GM21367 (cell line): ENCODE results near the gene TEKT3.

Experiments
- ATAC-seq: cut with Tn5 transposase; IDR thresholded peaks from one replicate; pipeline ENCODE4 v1.9.1; 2021; ENCODE audit not compliant: unreplicated experiment

Gene TEKT3

GRCh38 chr17:15350777-15351477 is 9.5 kb upstream of the TEKT3 start:
- ATAC-seq = no peak

GRCh38 chr17:15349119-15349518 is 7.7 kb upstream of the TEKT3 start:
- no peak for ATAC-seq

DNA sequence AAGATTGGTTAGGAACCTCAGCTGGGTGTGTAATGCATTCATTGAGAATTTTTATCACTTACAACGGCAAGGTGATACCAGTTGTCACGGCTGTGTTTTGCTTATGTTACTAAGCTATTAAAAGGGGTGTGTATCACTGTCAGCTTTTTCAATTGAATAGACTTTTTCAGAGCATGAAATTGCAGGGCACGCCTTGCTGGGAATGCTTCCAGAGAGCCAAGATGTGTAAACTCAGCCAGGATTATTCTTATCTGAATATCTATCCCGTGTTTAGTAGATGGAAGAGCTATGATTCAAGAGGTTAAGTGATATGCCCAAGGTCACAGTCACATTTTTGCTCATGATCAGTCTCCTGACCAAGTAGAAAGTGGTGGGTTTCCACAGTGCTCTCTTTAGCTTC is 6.6 kb upstream of the TEKT3 start:
- ATAC-seq = no peak

DNA sequence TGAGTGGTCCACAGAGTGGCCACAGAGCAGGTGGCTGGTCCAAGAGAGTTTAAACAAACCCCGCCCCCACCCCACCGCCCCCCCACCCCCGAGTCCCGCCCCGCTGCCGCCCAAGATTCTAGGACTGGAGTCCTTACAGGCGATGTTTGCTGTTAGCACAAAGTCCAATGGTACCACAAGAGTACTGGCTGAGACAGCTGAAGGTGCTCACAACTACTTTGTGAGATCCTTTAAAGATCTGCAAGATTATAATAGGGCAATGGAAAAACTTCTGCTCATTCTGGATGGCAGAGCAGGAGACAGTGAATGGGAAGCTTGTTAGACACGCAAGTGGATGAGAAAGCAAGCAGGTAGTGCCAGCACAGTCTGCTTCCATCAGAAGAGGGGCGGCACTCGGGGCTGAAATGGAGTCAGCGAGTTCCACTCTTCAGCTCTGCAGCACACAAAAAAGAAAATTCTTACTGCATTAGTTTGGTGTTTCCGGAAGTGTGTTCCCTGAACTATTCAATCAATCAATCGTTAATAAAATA is 4.7 kb upstream of the TEKT3 start:
- no peak for ATAC-seq

GRCh38 chr17:15343749-15344148 is 2.4 kb upstream of the TEKT3 start:
- no peak for ATAC-seq

GRCh38 chr17:15342460-15342859 is 1.1 kb upstream of the TEKT3 start:
- ATAC-seq = no peak

GRCh38 chr17:15341966-15342365 is 569 bp upstream of the TEKT3 start:
- no peak for ATAC-seq

DNA sequence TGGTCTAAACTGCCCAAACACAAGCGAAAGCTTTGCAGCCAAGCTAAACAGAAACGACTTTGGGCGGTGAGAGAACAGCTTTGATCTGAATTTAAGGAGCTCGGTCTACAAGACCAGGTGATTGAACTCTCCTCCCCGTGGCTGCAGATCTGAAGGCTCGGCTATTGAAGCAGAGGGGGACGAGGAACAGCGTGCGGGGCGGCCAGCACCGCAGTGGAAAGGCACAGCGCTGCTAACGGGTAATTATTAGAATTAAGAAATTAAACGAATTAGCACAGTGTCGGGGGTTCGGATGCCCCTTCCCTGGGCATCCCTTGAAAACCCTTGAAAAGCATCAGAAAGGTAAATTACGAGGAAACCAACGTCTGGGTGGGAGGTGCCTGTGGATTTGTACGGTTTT is 431 bp downstream of the TEKT3 start:
- no peak for ATAC-seq

GRCh38 chr17:15335446-15335845 is 6.0 kb downstream of the TEKT3 start:
- ATAC-seq = no peak

- no peak for ATAC-seq
Measured at GRCh38 chr17:15334266-15334665, 7.1 kb downstream of the TEKT3 start.

DNA sequence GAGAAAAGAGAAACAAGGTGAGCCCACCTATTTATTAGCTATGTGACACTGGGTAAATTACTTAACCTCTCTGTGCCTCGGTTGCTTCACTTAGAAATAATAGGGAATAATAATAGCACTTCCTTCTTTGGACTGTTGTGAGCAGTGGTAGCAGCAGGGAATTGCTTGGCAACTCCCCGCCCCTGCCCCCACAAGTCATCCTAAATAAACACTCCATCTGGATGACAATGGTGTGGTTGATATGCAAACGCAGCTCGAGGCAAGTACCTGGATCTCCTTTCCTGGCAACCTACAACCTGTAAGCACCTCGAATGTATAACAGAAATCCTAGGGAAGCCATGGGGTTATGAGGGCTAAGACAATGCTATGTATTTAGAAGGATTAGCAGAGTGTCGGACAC is 9.1 kb downstream of the TEKT3 start:
- no peak for ATAC-seq

DNA sequence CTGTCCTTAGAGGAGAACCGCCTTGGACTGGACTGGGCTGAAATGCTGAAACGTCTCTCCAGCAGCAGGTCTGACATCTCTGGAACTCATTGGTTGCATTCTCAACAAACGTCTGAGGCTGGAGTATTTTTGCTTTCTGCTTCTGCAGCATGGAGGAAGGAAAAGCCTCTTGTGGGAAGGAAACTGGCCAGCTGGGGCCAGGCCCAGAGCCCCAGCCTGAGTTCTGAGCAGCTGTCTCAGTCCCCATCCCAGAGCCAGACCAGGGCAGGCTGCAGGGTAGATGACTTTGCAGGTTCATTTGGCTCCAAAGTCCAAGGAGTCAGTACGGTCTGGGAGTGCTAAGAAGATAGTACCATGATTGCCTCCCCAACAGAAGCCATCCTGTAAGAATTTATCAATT is 18.3 kb downstream of the TEKT3 start:
- ATAC-seq = no peak

DNA sequence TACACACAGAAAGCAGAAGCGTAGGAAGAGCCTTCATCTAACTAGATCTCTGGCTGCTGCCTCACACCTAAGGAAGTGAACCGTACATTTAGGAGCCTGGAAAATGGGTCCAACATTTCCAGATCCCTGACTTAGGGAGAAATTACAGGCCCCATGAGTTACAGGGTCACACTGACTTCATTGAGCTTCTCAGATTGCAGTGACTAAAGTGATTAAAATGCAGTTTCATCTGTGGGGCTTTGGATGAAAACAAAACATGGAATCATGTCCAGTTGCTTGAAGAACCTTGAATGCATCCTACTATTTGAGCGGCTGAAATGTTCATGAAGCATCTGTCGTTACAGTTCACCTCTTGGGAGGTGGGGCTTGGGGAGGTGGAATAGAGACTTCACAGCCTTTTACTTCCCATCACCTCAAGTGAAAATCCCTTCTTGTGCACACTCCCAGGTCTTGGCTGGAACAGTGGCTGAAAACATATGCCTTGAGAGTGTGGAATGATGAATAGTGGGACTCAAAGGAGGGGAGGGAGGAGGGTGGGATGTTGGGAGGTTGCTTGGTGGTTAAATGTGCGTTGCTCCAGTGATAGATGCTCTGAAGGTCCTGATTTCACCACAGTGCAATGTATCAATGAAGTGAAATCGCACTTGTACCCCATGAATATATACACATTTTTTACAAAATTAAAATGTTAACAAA is 19.7 kb downstream of the TEKT3 start:
- ATAC-seq = no peak

- no peak for ATAC-seq
Measured at GRCh38 chr17:15319452-15320010, 21.9 kb downstream of the TEKT3 start.

GRCh38 chr17:15311996-15312395 is 29.4 kb downstream of the TEKT3 start:
- ATAC-seq = no peak

- ATAC-seq = no peak
Measured at GRCh38 chr17:15309793-15310192, 31.6 kb downstream of the TEKT3 start.

GRCh38 chr17:15309236-15309635 is 32.2 kb downstream of the TEKT3 start:
- ATAC-seq = no peak

DNA sequence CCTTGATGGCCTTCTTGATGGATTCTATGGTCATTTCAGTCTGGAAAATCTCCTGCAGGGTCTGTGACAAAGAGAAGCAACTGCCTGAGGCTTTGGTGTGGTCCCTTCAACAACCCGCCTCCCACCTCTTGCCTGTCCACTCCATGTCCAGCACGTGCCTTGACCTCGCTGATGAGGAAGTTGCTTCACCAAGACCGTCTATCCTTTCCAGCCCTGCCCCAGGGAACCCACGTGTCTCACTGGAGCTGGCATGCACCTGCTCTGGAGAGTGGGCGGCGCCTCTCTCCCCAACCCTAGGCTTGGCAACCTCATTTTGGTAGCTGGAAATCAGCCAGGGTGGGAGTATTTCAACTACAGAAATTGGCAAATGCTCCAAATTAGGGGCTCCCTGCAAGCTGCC is 32.6 kb downstream of the TEKT3 start:
- ATAC-seq = no peak

DNA sequence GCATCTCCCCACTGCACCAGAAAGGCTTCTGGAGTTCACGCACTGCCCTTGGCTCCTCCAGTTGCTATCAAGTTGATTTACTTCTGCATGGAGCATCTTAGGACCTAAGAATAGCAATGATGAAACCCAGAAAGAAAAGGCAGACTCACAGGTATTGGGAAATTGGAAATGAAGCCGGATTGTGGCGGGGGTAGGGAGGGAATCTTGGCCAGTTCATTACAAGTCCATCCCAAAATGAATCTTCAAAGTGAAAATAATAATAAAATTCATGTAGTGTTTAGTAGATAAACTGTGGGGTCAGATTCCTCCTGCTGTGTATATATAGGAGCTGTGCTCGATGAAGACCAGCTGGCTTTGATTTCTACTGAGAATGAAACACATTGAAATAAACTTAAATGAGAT is 33.7 kb downstream of the TEKT3 start:
- no peak for ATAC-seq

DNA sequence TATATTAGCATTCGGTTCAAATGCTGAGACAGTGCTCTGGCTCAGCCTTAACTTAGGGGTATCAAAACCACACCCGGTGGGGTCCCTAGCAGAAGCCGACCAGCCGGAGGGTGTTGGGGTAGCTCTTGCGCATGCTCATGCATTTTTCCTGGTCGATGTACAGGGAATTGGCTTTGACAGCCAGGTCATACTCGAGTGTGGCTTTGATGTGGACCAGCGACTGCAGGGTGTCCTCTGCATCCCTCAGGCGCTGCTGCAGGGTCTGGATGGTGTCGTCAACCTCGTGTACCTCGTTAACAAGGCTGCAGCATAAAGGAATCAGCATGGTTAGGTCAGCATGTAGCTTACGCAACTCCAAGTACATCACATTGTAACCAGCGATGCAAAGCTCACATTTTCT is 37.5 kb downstream of the TEKT3 start:
- ATAC-seq = no peak

DNA sequence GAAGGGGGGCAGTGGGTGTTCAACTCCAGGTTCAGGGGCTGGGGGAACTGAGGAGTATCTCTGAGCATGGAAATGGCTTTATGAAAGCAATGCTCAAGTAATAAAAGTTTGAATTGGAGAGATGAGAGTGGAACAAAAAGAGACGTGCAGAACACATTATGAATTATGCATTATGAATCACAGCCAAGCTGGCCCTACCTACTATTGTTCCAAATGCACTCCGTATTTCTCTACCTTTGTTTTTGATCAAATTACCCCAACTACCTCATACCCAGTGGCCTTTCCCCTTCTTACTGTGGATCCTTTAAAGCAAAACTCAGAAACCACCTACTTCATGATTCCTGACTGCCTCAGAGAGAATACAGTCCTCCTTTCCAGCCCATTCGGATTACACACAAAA is 38.1 kb downstream of the TEKT3 start:
- no peak for ATAC-seq

- no peak for ATAC-seq
Measured at GRCh38 chr17:15301845-15302244, 39.6 kb downstream of the TEKT3 start.
